HG03025 (cell line): ENCODE measurements around the gene MRPL14.

Source experiments
- ATAC-seq: cut with Tn5 transposase; IDR thresholded peaks from one replicate; pipeline ENCODE4 v1.9.1; 2021; ENCODE audit warnings: mild to moderate bottlenecking, moderate library complexity; ENCODE audit not compliant: unreplicated experiment, low FRiP score

Gene MRPL14

DNA sequence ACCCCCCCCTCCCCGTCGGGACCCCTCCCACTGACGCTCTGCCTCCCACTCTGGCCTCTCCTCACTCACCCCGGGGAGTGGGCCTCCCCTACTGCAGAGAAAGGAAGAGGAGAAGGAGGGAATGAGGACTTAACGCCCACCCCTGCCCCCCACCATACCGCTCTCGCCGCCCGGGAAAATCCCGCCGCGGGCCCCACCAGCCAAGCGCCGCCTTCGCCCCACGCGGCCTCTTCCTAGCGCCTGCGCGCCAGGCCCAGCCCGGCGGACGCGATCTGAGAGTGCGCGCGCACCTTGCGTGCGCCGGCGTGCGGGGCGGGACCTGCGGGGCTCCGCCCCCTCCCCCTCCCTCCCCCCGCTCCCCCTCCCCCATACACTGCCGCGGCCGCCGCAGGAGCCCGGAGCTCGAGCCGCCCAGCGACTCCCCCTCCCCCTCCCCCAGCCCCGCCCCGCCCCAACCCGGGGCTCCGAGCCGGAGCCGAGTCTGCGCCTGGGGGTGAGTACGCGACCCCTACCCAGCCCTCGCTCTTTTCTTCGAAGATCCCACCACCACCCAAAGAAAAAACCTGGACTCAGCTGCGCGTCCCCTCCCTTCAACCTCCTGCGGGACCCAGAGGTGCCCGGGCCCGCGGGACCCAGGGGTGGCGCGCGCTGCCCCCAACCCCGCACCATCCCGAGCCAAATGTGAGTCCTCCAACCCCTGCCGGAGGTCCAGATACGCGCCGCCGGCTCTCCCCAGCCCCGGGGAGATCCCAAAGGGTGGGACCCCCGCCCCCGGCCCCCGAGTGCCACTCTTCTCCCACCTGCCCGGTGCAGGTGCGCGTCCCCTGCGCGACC, at the start of gene MRPL14, which contains the start of gene TMEM63B:
Gene MRPL14 (minus strand): TSS at position 267 of the 834 bp plus-strand sequence. CDS start 10,841 bp downstream, outside the sequence.
Gene TMEM63B (plus strand): TSS at position 369 of the 834 bp plus-strand sequence. CDS start 7,031 bp downstream, outside the sequence.
- ATAC-seq = peak; percentile 76

DNA sequence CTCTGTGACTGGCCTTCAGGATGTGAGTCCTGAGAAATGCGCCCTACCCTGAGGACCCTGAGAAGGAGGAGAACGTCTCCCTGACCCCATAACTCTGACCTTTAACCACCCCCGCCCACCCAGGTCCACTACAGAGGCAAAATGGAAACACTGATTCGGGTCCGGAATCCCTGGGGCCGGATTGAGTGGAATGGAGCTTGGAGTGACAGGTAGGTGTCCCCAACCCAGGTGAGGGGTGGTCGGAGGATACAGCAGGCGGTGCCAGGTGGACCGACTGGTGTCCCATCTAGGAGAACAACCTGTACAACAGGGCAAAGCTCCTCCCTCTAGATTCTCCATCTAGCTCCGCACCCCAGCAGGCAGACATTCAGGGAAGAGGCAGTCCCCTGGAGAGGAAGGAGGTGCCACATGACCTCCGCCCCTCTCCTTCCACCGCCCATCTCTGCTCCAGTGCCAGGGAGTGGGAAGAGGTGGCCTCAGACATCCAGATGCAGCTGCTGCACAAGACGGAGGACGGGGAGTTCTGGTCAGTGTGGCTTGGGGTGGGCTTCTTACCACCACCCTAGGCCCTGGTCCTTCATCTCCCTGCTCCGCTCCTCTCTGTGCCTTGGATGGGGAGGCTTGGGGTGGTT, 49.0 kb upstream of the MRPL14 start:
- ATAC-seq = no peak

DNA sequence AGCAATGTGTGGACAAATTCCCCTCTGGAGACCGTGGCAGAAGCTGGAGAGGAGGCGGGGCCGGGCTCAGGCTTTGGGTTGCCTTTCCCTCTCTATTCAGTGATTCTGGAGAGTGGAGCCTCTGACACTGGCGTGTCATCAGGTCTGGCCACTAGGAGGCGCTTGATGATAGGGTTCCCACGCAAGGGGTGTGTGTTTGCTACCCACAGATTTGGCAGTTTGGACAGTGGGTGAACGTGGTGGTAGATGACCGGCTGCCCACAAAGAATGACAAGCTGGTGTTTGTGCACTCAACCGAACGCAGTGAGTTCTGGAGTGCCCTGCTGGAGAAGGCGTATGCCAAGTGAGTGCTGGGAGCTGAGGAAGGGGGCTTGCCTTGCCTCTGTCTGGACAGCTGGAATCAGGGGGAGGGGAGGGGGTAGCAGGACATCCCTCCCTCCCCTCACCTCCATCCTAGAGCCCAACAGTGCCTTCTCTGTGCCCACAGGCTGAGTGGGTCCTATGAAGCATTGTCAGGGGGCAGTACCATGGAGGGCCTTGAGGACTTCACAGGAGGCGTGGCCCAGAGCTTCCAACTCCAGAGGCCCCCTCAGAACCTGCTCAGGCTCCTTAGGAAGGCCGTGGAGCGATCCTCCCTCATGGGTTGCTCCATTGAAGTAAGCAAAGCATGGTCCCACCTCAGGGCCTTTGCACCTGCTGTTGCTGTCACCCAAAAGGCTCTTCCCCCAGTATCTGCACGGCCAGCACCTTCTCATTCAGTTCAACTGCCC, 45.7 kb upstream of the MRPL14 start:
- ATAC-seq = peak; percentile 51

DNA sequence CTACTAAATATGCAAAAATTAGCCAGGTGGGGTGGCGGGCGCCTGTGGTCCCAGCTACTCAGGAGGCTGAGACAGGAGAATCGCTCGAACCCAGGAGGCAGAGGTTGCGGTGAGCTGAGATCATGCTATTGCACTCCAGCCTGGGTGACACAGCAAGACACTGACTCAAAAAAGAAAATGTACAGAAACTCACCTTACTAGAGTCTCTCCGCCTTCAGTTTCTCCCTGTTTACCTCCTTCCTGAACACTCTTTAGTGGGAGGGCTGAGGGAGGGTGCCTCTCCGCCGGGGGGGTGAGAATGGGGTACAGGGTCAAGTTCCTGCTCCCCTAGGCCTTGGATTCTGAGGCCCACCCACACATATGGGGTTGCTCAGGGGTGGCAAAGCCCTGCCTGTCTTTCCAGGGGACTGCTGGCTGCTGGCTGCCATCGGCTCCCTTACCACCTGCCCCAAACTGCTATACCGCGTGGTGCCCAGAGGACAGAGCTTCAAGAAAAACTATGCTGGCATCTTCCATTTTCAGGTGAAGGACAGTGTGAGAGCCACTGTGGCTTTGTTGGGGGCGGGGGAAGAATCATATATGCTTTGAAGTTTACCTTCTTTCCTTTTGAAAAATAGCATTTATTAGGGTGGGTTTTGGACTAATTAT, 44.8 kb upstream of the MRPL14 start:
- no peak for ATAC-seq

DNA sequence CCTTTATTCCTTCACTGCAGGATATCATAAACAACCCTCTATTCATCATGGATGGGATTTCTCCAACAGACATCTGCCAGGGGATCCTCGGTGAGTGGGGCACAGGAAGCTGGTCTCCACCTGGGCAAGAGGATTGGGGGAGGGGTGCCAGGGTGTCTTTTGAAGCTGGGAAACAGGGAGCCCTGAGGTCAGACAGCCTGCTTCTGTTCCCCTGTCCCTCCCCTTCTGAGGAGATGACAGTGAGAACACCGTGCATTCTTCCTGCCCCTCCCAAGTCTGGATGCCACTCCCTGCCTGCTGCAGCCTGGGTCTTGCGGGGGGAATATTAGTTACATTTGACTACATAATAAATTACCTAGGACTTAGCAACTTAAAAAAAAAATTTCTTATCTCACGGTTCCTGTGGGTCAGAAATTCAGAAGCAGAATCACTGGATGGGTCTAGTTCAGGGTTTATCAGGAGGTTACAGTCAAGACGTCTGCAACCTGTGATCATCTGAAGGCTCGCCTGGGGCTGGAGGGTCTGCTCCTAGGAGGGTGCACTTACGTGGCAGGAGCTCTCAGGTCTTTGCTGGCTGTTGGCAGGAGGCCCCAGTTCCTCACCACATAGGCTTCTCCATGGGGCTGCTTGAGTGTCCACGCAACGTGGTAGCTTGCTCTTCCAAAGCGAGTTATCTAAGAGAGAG, 42.8 kb upstream of the MRPL14 start:
- ATAC-seq = no peak

DNA sequence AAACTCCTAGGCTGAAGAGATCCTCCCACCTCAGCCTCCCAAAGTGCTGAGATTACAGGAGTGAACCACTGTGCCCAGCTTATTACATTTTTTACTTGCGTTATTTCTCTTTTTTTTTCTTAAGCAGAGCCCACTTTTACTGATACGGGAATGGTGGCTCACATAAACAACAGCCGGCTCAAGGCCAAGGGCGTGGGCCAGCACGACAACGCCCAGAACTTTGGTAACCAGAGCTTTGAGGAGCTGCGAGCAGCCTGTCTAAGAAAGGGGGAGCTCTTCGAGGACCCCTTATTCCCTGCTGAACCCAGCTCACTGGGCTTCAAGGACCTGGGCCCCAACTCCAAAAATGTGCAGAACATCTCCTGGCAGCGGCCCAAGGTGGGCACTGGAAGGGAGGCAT, 41.9 kb upstream of the MRPL14 start:
- no peak for ATAC-seq

DNA sequence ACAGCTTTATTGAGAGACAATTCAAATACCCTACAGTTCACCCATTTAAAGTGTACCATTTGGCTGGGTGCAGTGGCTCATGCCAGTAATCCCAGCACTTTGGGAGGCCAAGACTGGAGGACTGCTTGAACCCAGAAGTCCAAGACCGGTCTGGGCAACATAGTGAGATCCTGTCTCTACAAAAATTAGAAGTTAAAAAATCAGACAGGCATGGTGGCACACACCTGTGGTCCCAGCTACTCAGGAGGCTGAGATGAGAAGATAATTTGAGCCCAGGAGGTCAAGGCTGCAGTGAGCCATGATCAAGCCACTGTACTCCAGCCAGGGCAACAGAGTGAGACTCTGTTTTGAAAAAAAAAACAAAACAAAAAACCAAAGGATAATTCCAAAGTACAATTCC, 40.3 kb upstream of the MRPL14 start:
- no peak for ATAC-seq

DNA sequence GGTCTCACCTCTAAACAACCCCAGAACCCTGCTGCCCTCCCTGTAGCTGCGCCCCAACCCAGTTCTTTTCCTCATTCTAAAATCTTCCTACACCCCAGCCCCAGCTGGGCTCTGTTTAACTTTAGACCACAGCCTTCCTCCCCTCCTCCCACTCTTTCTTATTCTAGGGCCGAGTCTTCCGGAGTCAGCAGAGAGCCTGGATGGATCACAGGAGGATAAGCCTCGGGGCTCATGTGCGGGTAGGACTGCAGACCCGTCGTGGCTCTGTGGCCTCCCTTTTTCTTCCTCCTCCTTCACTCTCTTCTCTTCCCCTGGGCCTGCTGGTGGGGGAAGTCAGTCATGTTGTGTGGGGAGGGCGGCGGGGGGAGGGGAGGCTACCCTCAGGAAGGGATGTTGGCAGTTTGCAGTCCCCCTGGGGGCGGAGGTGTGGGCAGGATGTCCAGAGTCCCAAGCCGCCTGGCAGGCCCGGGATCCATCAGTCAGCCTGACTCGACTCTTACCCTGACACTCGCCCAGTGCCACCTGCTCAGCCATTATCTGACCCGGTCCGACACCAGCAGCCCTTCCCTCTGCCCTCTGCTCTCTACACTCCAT, 39.4 kb upstream of the MRPL14 start:
- ATAC-seq = no peak

DNA sequence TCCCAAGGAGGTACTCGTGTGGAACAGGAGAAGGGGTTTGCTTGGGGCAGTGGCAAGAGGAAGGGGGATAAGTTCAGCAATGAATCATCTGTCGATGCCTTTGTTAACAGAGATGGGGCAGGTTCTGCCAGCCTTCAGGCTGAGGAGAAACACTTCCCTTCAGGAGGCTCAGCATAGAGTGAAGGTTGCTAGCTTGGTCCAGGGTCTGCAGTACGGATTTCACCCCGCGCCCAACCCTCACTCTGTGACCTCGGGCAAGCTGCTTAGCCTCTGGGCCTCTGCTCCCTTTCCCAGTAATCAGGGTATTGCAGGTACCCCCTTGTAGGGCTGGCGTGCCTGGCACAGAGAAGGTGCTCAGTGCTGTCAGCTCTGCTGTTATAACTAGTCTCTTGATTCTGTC, 38.9 kb upstream of the MRPL14 start:
- no peak for ATAC-seq

DNA sequence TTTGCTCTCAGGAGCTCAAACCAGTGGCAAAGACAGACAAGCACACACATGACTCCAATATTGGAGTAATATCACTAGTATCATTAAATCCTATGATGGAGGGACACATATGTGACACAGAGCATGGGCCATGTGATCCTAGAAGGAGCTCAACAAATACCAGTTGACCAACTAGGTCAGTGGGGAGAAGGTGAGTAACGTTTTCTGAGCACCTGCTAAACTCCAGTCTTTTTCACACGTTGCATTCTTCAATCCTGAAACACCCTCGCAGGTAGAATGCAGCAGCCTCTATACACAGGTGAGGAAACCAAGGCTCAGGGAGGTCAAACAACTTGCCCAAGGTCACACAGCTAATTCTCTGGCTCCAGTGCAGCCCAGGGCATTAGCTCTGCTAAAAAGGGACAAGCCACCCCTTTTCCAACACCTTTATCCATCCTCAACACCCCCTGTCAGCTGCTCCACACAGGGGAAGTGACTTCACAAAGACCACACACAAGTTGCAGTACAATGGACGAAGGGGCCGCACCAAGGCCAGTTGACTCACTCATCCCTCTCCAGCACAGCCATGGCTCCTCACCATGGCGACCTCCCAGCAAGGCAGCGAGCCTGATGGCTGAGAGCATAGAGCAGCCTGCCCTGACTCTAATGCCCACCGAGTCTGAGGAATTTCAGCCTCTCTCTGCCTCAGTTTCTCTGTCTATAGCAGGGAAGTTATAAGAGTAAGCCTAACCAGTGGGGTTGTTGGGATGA, 35.8 kb upstream of the MRPL14 start:
- ATAC-seq = no peak

DNA sequence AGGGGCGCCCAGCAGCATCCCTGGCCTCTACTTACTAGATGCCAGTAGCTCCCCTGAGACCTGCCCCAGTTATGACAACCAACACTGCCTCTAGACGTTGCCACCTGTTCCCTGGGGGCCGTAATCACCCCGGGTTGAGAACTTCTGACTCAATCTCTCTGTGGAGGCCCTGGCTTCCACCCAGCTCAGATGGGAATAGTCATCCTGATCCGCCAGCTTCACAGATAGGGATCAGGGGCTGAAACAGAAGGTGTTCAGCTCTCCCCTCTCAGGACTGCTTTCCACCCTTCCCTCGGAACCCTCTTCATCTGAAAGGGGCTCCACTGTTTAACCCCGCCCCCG, 34.7 kb upstream of the MRPL14 start:
- no peak for ATAC-seq

DNA sequence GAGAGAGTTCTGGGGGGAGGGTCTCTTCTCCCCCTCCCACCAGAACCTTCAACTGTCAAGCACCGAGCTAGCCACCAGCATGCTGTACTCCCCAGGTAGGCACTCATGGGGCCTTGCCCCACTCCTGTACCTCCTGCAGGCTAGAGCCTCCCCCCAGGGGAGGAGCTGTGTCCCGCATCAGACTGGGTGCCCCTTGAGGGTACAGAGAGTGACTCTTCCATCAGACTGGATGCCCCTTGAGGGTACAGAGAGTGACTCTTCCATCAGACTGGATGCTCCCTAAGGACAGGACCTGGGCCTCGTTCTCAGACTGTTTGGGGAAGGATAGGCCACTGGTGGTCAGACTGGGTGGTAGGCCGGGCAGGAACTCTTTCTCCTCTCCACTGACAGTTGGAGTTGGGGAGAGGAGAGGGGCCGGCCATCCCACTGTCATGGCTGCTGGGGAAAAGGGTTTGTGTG, 31.5 kb upstream of the MRPL14 start, which contains the start of gene CAPN11:
Gene CAPN11 (plus strand): TSS at position 51 of the 459 bp plus-strand sequence. CDS start 29 bp downstream, at position 80.
- no peak for ATAC-seq

DNA sequence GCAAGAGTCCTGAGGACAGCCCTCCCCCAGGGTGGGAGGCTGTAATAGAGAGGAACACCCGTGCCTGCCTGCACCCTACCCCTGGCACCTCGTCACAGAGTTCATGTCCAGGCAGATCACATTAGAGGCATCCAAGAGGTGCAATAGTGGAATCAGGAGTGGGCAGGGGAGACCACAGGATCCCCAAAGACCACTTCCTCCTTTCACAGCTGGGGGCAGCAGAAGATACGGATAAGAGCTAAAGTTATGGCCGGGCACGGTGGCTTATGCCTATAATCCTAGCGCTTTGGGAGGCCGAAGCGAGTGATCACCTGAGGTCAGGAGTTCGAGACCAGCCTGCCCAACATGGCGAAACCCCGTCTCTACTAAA, 29.9 kb upstream of the MRPL14 start:
- no peak for ATAC-seq

DNA sequence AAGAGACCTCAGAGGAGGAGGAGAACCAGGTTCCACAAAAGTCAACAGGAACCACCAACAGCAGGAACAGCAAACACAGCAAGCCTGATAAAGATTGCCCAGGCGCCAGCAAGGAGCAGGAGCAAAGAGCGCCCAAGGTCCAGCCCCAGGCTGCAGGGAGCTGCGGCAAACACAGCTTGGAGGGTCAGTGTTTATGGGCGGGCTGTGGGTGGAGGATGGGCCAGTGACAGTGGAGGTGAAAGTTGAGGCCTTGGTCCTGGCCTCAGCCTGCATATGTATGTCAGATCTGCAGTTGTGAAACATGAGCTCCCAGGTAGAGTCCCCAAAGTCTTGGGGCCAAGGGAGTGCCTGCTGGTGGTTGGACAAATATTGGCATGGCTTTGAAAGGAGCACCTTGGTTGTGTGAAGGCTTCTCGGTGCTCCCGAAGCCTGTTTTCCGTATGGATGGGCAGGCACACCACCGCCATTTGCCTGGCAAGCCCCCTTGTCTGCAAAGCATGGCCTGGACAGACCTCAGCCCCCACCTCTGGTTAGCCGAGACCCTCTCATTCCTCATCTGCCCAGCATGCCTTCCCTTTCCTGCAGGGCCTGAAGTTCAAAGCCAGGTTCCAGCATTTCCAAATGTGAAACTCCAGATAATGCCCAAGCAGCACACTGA, 29.4 kb upstream of the MRPL14 start:
- no peak for ATAC-seq

DNA sequence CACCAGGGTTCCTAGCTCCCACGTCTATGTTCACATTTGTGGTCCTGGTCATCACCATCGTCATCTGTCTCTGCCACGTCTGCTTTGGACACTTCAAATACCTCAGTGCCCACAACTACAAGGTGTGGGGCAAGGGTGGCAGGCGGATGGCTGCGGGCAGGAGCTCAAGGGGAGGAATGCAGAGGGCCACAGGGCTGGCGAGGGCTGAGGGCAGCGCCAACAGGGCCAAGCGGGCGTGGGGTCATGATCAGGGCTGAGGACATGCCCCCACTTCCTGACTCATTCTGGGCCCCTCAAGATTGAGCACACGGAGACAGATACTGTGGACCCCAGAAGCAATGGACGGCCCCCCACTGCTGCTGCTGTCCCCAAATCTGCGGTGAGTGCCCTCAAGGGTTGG, 26.8 kb upstream of the MRPL14 start:
- no peak for ATAC-seq

DNA sequence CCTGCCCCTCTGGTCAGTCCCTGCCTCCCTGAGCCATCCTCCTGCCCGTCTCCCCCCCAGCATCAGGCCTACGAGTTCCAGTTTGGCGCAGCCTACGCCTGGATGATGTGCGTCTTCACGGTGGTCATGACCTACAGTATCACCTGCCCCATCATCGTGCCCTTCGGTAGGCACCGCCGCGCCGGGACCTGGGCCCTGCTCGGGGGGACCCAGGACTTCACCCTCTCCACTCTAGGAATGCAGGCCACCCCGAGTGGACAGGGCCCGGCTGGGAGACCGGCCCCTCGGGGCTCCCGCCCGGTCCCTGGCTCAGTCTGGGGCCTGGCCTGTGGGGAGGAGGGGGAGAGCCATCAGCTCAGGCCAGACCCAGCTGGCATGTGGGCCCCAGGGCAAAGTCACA, 25.3 kb upstream of the MRPL14 start:
- ATAC-seq = no peak

DNA sequence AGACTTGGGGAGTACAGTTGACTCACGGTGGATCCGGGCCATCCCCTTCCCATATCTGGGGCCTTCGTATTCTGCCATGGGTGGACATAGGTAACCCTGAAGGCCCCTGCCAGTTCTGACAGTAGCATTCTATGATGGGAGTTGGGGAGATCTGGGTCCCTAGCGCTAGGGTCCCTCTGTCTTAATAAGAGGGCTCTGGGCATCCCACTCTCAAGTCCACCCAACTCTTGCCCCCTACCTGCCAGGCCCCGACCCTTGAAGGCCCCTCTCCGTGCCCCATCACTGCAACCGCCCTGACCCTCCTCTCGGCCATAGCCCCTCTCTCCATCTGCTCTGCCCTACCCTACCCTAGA, 24.8 kb upstream of the MRPL14 start:
- ATAC-seq = no peak

DNA sequence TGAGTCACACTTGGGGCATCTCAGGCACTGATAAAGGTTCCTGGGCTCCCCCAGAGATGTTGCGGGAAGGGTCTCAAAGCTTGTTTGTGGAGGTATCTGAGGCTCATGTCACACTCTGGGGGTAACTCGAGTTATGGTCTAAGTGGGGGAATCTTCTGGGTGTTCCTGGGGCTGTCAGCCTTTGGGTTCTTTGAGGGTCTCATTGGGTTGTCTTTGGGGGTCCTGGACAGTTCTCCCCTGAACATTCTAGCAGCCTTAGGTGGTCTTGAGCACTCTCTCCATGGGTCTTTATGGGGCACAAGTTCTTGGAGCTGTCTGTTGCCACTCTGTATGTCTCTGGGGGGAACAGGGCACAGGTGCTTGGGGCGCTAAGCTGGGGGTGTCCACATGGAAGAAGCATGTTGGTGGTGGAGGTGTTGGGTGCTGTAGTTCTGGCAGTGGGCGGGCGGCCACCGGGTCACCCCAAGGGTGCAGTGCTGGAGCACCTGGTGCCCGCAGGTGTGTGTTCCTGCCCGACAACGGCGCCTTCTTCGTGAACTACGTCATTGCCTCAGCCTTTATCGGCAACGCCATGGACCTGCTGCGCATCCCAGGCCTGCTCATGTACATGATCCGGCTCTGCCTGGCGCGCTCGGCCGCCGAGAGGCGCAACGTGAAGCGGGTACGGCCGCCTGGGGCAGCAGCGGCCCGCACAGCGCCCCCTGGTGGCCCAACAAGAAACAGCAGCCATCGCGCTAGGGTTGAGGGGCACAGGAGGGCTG, 24.3 kb upstream of the MRPL14 start:
- no peak for ATAC-seq
